Erythroblast (primary cell): ENCODE results near the gene WFS1.

Experiments used
- DNase-seq, 2 experiments: peaks; one replicate each; lab custom pipeline; 2025; lab: John Stamatoyannopoulos, UW
- GATA1 ChIP-seq: IDR thresholded peaks from 2 replicates; pipeline ENCODE4 v1.6.1; 2011; ENCODE audit warnings: low read depth, mild to moderate bottlenecking, control low read depth, low read length, moderate library complexity
- POLR2A ChIP-seq: IDR thresholded peaks from 2 replicates; pipeline ENCODE4 v1.6.1; 2011; ENCODE audit warnings: mild to moderate bottlenecking, low read length

Gene WFS1

DNA sequence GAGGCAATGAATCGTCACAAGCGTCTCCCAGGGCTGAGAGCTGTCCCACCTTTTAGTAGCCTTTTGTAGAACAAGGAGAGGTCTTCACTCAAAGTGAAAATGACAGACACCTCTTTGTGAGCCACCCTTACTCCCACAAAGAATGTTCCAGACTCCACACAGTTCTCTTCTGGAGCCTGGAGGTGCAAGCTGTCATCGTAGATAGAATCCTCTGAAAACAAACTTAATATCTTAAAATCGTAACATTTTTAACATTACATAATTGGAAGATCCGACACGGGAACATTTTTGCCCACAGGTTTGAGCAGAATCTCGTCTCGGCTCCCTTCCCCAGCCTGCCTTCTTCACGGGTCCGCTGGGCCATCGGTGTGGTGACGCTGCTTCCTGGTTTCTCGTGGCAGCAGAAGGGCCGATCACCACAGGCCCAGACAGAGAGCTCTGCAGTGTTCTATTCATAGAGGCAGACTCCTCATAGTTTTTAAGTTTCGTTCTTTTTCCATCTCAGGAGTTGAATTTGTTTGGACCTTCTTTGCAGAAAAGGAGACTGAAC is 27.7 kb downstream of the WFS1 start:
- no peak for DNase-seq
- TF ChIP-seq POLR2A (no peak), GATA1 (no peak)

DNA sequence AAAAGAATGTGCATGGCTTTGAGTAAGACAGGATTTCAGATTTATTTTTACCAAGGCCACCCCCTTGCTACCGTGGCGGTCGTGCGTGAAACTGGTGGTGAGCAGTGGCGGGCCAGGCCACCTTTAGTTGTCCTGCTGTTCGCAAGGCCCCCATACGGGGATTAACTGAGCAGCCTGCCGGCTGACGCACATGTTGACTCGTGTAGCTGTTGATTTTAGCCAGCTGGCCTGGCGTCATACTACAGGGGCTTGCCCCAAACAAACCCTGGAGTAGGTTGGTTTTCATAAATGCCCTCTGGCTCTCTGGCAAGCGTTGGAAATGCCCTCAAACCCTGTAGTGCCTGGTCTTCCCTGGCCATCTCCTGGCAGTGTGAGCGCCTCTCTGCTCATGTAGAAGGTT is 28.4 kb downstream of the WFS1 start:
- TF ChIP-seq POLR2A, result no peak
- no peak for DNase-seq

DNA sequence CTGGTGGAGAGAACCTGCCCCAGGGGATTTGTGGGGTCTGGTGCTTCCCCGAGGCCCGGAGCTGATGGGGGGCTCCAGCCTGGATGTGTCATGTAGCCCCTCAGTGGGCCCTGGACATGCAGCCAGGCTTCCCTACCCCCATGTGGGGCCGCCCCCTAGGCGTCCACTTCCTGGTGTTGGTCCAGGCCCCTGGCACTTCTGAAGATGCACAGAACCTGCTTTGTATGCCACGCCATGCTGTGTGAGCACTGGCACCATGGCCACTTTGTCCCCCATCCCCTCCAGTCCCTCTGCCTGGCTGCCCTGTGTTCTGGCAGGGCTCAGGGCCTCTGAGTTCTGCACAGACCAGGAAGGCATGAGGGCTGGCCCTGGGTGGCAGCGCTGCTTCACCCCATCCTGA is 29.2 kb downstream of the WFS1 start:
- TF ChIP-seq GATA1 (no peak), POLR2A (no peak)
- DNase-seq, result no peak

DNA sequence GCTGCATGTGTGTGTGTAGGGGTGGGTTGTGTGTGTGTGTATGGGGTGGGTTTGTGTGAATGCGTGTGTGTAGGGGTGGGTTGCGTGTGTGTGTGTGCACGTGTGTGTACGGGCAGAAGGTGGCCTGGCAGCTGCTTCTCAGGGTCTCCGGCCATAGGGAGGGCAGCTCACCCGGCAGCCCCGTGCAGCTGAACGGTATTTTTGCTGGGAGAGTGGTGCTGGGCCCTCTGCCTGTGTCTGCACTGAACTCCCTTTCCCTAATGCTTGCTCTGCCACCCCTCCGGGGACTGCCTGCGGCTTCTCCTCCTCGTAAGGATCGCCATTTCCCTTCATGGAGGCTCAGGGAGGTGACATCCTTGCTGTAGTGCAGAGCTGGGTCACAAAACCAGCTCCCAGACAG is 30.2 kb downstream of the WFS1 start:
- no peak for DNase-seq
- TF ChIP-seq POLR2A, result no peak
- no peak for TF ChIP-seq GATA1

DNA sequence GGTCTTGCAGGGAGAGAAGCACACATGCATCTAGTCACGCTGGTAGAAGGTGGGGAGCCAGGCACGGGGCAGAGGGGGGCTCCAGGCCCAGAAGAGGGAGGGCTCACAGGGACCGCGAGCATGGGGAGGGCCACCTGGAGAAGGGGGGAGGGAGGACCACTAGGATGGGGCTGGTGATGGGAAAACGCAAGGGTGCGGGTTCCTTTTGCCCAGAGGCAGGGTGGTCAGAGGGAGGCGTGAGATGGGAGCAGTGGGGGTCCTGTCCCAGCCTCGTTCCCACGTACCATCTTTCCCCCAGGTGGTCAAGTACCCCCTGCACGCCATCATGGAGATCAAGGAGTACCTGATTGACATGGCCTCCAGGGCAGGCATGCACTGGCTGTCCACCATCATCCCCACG is 30.7 kb downstream of the WFS1 start:
- DNase-seq, result no peak
- TF ChIP-seq GATA1 (no peak), POLR2A (no peak)

DNA sequence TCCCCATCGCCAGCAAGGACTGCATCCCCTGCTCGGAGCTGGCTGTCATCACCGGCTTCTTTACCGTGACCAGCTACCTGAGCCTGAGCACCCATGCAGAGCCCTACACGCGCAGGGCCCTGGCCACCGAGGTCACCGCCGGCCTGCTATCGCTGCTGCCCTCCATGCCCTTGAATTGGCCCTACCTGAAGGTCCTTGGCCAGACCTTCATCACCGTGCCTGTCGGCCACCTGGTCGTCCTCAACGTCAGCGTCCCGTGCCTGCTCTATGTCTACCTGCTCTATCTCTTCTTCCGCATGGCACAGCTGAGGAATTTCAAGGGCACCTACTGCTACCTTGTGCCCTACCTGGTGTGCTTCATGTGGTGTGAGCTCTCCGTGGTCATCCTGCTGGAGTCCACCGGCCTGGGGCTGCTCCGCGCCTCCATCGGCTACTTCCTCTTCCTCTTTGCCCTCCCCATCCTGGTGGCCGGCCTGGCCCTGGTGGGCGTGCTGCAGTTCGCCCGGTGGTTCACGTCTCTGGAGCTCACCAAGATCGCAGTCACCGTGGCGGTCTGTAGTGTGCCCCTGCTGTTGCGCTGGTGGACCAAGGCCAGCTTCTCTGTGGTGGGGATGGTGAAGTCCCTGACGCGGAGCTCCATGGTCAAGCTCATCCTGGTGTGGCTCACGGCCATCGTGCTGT is 31.5 kb downstream of the WFS1 start:
- TF ChIP-seq GATA1 (no peak), POLR2A (no peak)
- DNase-seq, result no peak

DNA sequence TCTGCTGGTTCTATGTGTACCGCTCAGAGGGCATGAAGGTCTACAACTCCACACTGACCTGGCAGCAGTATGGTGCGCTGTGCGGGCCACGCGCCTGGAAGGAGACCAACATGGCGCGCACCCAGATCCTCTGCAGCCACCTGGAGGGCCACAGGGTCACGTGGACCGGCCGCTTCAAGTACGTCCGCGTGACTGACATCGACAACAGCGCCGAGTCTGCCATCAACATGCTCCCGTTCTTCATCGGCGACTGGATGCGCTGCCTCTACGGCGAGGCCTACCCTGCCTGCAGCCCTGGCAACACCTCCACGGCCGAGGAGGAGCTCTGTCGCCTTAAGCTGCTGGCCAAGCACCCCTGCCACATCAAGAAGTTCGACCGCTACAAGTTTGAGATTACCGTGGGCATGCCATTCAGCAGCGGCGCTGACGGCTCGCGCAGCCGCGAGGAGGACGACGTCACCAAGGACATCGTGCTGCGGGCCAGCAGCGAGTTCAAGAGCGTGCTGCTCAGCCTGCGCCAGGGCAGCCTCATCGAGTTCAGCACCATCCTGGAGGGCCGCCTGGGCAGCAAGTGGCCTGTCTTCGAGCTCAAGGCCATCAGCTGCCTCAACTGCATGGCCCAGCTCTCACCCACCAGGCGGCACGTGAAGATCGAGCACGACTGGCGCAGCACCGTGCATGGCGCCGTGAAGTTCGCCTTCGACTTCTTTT is 32.2 kb downstream of the WFS1 start:
- TF ChIP-seq POLR2A, result no peak
- TF ChIP-seq GATA1, result no peak
- no peak for DNase-seq

DNA sequence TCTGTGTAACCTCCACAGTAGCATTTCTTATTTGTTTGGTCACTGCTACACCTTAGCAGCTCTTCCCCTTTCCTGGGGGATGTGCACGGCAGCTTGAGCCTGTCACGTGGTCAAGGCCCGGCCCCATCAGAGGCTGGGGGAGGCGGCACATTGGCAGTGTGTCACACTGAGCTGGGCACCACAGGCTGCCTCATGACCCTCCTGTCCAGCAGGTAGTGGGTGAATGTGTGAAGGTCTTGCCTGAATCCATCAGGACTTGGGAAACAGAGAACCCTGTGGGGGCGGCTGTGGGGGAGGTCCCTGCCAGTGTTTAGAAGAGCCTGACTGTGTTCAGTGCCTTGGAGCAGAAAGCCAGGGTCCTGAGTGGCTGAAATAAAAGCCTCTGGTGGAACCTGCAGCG is 33.2 kb downstream of the WFS1 start:
- DNase-seq, result no peak
- no peak for TF ChIP-seq GATA1

DNA sequence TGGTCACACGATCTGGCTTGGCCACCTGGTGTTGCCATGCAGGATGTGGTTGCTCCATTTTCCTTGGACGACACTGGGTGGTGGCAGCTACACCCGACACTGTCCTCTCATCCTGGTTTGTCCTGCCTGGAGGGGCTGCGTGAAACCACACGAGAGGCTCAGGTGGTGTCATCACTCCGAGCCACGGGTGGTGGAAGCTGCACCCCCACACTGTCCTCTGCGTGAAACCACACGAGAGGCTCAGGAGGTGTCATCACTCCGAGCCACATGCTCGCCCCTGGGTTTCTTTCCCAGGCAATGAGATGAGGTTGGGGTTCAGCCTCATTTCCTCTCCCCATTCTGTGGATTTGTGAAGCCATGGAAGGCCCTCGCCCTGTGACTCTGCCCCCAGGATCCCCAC is 34.3 kb downstream of the WFS1 start:
- no peak for DNase-seq
- TF ChIP-seq GATA1 (no peak), POLR2A (no peak)

DNA sequence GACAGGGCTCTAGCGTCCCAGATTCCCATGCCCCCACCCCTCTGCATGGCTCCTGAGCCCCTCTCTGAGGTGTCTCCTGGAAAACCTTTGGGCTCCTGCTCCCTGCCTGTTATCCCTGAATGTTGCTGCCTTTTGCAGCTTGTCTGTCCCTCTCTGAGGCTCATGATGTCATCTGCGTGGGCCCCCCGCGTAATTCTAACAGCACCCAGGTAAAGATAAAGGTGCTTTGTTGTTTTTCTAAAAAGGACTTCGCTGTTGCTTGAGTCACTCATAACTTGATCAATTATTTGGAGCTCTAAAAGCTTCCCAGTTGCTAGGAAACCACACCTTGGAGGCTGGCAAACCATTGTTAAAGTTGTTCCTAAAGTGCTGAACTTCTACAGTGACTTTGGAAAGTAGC is 36.6 kb downstream of the WFS1 start:
- DNase-seq, result no peak
- TF ChIP-seq POLR2A (no peak), GATA1 (no peak)

DNA sequence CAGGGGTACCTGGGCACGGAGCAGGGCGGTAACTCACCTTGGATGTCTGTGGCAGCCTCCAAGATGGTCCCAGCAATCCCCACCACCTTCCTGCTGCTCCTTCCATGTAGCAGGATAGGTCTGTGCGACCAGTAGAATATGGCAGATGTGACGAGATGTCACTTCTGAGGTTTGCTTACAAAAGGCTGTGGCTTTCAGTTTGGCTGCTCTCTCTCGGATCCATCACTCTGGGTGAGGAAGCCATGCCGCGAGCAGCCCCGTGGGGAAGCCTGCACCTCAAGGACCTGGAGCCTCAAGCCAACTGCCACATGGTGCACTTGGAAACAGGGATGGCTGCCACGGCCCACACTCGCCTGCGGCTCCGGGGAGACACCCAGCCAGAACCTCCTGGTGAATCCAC is 37.6 kb downstream of the WFS1 start:
- no peak for DNase-seq
- TF ChIP-seq GATA1, result no peak
- TF ChIP-seq POLR2A, result no peak

DNA sequence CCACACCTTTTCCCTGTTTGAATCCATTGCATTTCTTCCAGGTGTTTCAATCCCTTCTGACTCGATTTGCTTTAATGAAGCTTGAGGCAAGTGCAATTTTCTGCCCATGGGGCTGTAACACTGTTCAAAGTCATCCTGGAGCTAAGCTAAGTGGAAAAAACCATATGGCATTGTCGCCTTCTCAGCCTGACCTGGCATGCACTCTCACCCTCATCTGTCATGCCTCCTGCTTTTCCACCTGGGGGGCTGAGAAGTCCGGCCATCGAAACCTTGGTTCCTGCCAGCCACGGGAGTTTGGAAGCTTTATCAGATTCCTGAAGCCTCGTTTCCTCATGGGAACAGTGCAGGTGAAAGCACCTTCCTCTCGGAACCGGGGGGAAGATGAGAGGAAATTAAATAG is 38.2 kb downstream of the WFS1 start:
- no peak for DNase-seq
- TF ChIP-seq POLR2A, result no peak
- no peak for TF ChIP-seq GATA1

DNA sequence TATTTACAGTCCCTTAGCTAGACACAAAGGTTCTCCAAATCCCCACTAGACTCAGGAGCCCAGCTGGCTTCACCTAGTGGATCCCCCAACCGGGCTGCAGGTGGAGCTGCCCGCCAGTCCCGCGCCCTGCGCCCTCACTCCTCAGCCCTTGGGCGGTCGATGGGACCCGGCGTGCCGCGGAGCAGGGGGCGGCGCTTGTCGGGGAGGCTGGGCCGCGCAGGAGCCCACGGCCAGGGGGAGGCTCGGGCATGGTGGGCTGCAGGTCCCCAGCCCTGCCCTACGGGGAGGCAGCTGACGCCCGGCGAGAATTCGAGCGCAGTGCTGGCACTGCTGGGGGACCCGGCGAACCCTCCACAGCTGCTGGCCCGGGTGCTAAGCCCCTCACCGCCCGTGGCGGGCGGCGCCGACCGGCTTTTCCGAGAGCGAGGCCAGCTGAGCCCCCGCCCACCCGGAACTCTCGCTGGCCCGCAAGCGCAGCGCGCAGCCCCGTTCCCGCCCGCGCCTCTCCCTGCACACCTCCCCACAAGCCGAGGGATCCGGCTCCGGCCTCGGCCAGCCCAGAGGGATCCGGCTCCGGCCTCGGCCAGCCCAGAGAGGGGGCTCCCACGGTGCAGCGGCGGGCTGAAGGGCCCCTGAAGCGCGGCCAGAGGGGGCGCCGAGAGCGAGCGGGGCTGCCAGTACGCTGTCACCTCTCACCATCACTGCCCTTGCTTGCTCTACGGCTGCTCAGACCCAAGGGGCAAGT is 39.4 kb downstream of the WFS1 start:
- no peak for TF ChIP-seq POLR2A
- TF ChIP-seq GATA1, result no peak
- DNase-seq, result no peak

DNA sequence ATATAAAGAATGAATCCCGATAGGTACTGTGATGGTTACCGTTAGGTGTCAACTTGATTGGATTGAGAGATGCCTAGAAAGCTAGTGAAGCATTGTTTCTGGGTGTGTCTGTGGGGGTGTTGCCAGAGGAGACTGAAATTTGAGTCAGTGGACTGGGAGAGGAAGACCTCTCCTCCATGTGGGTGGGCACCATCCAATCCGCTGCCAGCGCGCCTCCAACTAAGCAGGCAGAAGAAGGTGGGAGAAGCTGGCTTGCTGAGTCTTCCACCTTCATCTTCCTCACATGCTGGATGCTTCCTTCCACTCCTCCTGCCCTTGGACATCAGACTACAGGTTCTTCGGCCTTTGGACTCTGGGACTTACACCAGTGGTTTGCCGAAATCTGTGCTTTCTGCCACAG is 40.1 kb downstream of the WFS1 start:
- TF ChIP-seq POLR2A (no peak), GATA1 (no peak)
- DNase-seq, result no peak
